Skeletal muscle tissue (tissue), 4 donors: ENCODE results near the gene ZBTB42. TPM values are rescaled to one million over a fixed set of nuclear protein-coding genes. Genes with fewer than 3 reads are reported as not detected.

Experiments used
- H3K27ac ChIP-seq: one replicate; pipeline ENCODE4 v1.7.0; 2013; ENCODE audit warnings: mild to moderate bottlenecking, low read depth, low read length, inconsistent platforms
- H3K27me3 ChIP-seq, 3 donors: one replicate each; pipeline ENCODE4 v1.7.0; 2013; ENCODE audit warnings: low read length in 3 of 3; ENCODE audit not compliant: control insufficient read depth in 3 of 3, insufficient read depth in 3 of 3
- H3K36me3 ChIP-seq, 3 donors: one replicate each; pipeline ENCODE4 v1.7.0; 2013; ENCODE audit warnings: low read length in 3 of 3; ENCODE audit not compliant: control insufficient read depth in 3 of 3, insufficient read depth in 3 of 3
- H3K4me1 ChIP-seq, 3 donors: one replicate each; pipeline ENCODE4 v1.7.0; 2013; ENCODE audit warnings: low read length in 3 of 3, mild to moderate bottlenecking in 3 of 3; ENCODE audit not compliant: control insufficient read depth in 3 of 3, insufficient read depth in 3 of 3
- H3K4me3 ChIP-seq, 3 donors: one replicate each; pipeline ENCODE4 v1.7.0; 2013; ENCODE audit warnings: low read length in 3 of 3
- H3K9ac ChIP-seq, 3 donors: one replicate each; pipeline ENCODE4 v1.7.0; 2013; ENCODE audit warnings: low read length in 3 of 3, mild to moderate bottlenecking in 3 of 3, moderate library complexity in 2 of 3, low read depth in 1 of 3
- H3K9me3 ChIP-seq, 3 donors: one replicate each; pipeline ENCODE4 v1.7.0; 2013; ENCODE audit warnings: low read length in 3 of 3; ENCODE audit not compliant: control insufficient read depth in 3 of 3
- total RNA-seq: library from RNA; depleted of rRNA; stranded (reverse); fragments of >200 nt; gene quantifications from one replicate; pipeline ENCODE4 v1.2.3, GENCODE V29; 2014
- donor health status: Osteomylitis.

ZBTB42 gene
- total RNA-seq, 1 donor from 2014 or later, result 3.7 TPM

DNA sequence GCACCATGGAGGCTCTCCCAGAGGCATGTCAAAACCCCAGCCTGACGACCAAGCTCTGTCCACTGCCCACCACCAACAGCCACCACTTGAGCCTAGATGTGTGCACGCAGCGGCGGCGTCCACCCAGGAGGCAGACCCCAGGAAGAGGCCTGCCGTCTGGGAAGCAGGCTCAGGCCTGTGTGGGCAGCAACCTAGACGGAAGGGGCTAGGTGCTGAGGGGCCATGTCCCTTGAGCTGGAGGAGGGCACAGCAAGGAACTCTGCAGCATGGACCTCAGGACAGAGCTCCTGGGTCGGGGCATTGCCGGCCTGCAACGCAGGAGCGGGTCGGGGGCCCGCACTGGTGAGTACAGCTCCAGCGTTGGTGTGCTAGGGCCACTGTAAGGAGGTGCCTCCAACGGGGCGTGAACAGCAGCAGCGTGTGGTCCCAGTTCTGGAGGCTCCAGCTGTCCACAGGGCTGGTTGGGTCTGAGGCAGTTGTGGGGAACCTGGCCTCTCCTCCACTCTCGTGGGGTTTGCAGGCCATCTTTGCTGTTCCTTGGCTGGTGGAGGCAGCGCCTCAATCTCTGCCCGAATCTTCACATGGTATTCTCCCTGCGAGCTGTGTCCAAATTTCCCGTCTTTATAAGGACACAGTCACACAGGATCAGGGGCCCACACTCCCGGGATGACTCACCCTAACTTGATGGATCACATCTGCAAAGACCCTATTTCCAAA is 20.5 kb downstream of the ZBTB42 start:
- peaks cover 0 to 2% (median 0%) of the 10 kb centered on the region in 3 donors for H3K36me3 ChIP-seq
- H3K27me3 ChIP-seq, result peaks cover 0 to 14% (median 13%) of the 10 kb centered on the region in 3 donors
- H3K4me3 ChIP-seq, result no peak overlapping the region
- H3K27ac ChIP-seq, result no peak overlapping the region
- H3K4me1 ChIP-seq, result peaks cover 15 to 21% (median 17%) of the 10 kb centered on the region in 3 donors
- peaks cover 0 to 2% (median 0%) of the 10 kb centered on the region in 3 donors for H3K9me3 ChIP-seq
- H3K9ac ChIP-seq, result no peak overlapping the region

DNA sequence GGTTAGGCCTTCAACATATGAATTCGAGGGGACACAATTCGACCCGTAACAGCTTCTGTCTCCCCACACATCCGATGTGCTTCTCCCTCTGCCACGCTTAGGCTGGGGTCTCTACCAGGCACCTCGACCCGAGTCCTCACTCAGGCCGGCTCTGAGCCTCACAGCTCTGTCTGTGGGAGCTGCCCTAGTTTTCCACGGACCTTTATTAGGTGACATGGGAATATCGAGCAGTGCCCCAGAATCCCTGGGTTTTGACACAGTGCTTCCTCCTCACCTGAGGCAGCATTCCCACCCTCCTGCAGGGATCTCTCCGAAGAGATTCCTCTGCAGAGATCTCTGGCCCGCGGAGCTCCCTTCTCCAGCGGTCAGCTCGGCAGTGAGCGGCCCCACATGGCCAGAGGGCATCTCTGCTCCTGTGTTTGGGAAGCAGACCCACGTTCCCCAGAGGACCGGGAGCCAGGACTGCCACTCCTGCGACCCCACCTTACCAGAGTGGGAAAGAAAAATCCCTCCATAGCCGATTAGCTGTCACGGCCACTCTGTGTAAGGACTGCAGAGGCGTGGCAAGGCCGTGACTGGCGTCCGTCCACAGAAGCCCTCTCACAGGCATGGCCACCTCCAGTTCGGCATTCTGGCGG is 21.2 kb downstream of the ZBTB42 start:
- Histone ChIP-seq H3K27ac (no peak overlapping the region), H3K4me1 (peaks cover 8 to 16% (median 14%) of the 10 kb centered on the region in 3 donors), H3K36me3 (peaks cover 0 to 2% (median 0%) of the 10 kb centered on the region in 3 donors), H3K9me3 (peaks cover 0 to 2% (median 0%) of the 10 kb centered on the region in 3 donors), H3K4me3 (no peak overlapping the region), H3K9ac (no peak overlapping the region), H3K27me3 (peaks cover 0 to 15% (median 14%) of the 10 kb centered on the region in 3 donors)

DNA sequence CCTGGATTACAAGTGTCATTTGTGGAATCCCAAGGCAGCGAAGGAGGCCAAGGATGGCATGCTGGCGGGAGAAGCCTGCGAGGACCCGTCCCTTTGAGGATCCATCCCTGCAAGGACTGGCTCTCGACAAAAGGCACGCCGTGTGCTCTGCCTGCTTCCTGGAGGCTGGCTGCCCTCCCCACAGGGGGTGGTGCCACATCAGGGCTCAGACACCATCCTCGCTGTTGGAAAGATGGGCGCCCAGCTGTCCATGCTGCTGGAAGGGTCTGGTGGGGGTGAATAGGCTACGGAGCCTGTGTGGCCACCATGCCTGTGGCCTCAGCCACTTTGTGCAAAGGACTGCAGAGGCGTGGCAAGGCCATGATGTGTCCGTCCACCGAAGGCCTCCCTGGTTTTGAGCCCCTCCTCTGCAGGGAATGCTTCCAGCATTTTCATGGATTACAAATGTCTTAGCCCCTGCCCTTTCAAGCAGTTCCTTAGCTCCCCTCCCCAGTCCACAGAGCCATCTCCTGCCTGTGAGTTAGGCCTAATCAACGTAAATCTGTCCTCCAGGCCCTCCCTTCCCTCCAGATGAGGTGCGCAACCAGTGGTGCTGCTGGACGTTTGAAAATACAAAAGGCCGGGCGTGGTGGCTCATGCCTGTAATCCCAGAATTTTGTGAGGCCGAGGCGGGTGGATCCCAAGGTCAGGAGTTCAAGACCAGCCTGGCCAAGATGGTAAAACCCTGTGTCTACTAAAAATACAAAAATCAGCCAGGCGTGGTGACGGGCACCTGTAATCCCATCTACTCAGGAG is 22.1 kb downstream of the ZBTB42 start:
- Histone ChIP-seq H3K27me3 (peaks cover 0 to 24% (median 14%) of the 10 kb centered on the region in 3 donors), H3K9ac (no peak overlapping the region), H3K27ac (no peak overlapping the region), H3K4me1 (peaks cover 4 to 17% (median 14%) of the 10 kb centered on the region in 3 donors), H3K9me3 (no peaks in the 10 kb centered on the region), H3K36me3 (peaks cover 0 to 2% (median 0%) of the 10 kb centered on the region in 3 donors), H3K4me3 (no peak overlapping the region)

DNA sequence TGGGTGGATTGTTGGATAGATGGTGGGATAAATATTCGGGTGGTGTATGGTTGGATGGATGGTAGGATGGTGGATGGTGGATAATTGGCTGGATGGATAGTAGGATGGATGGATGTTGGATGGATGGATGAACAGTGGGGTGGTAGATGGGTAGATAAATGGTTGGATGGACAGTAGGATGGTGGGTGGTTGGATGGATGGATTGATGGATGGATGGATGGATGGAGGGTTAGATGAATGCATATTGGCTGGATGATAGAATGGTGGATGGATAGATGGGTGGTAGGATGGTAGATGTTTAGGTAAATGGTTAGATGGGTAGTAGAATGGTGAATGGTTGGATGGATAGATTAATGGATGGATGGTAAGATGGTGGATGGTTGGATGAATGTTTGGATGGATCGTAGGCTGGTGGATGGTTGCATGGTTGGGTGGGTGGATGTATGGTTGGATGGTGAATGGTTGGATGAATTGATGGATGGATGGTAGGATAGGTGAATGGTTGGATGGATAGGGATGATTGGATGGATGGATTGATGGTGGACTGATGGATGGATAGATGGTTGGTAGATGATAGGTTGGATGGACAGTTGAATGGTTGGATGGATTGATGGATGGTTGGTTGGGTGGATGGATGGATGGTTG is 23.6 kb downstream of the ZBTB42 start:
- no peaks in the 10 kb centered on the region for H3K9me3 ChIP-seq
- no peak overlapping the region for H3K27ac ChIP-seq
- H3K36me3 ChIP-seq, result no peaks in the 10 kb centered on the region
- H3K4me1 ChIP-seq, result peaks cover 4 to 17% (median 14%) of the 10 kb centered on the region in 3 donors
- H3K27me3 ChIP-seq, result peaks cover 0 to 24% (median 14%) of the 10 kb centered on the region in 3 donors
- H3K9ac ChIP-seq, result no peak overlapping the region
- H3K4me3 ChIP-seq, result no peak overlapping the region

DNA sequence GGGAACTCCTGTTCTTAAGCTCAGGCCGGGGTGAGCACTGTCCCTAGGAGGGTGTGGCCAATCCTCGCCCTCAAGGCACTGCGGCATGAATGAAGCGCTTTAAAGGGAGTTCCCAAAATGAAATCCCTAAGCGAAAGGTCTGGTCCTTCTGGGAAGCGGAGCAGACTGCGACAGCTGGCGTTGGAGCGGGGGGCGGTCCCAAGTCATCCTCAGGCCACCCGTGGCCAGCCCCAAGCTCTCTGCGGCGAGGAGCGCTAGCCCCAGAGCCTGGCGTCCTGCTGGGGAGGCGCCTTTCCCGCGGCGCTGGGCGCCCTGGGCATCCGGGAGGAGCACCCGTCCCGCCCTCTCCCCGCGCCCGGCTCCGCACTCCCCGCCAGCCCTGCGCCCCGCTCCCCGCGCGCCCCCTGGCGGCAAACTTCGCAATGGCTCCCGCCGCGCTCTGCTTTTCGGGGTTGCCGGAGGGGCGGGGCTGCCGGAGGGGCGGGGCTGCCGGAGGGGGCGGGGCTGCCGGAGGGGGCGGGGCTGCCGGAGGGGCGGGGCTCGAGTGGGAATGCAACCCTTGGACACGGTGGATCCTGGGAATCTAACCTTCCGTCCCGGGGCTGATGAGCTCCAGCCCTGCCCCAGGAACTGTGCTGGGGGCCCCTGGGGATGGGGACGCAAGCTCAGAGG is 25.4 kb downstream of the ZBTB42 start:
- Histone ChIP-seq H3K36me3 (no peaks in the 10 kb centered on the region), H3K27me3 (peaks cover 0 to 24% (median 14%) of the 10 kb centered on the region in 3 donors), H3K9ac (peak overlapping the region in 2 of 3 donors; percentile 64 to 72), H3K27ac (no peak overlapping the region), H3K4me3 (peak overlapping the region; percentile 73 to 75 (median 74)), H3K4me1 (peaks cover 4 to 17% (median 14%) of the 10 kb centered on the region in 3 donors), H3K9me3 (no peaks in the 10 kb centered on the region)

DNA sequence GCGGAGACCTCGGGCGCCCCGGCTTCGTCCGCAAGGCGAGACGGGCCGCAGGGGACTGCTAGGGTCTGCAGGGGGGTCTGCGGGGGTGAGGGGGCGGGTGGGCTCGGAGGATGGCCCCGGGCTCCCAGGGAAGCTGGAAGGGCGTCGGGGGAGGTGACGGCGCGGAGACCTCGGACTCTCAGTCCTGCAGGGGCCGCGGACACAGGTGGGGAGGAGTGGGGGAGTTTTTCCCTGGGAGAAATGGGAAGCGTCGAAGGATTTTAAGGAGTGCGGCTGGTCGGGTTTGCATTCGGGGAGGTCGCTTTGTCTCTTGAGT is 25.9 kb downstream of the ZBTB42 start:
- Histone ChIP-seq H3K4me3 (peak overlapping the region in 2 of 3 donors; percentile 35 to 50), H3K4me1 (peaks cover 4 to 17% (median 14%) of the 10 kb centered on the region in 3 donors), H3K27me3 (peaks cover 0 to 24% (median 14%) of the 10 kb centered on the region in 3 donors), H3K9me3 (no peaks in the 10 kb centered on the region), H3K27ac (no peak overlapping the region), H3K36me3 (no peaks in the 10 kb centered on the region), H3K9ac (peak overlapping the region in 2 of 3 donors; percentile 33 to 53)

DNA sequence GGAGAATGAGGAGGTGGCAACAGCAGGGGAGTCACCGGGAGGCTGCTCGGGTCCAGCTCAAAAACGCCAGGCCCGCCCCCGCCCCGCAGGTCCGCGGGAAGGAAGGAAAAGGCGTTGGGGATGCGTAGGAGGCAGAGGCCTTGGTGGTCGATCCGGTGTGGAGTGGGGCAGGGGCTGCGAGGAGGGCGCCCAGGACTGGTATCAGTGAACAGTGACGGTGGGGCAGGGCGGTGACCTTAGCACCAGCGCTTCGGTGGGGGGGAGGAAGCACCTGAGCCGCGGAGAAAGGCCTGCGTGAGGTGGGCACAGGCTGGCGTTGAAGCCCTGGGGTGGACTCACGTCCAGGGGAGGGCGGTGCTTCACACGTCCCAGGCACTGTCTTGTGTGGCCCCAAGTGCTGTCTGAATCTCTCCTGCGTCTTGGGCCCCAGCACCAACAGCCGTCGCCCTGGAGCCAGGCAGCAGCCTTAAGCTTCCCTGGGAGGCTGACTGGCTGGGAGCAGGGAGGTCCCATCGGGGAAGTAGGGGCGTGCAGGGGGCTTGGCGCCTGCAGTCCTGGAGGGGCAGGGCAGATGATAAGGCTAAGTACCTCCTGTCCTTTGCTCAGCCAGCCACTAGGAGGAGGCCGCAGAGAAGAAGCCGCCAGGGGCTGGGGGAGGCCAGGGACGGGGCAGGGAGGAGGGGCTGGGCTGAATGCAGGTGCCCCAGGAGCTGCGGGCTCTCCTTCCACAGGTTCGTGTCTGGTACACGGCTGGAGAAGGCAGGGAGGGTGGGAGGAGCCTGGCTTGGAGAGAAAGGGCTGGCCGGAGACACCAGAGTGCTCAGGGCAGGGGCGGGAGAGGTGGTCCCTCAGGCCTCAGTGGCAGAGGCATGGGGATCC is 26.5 kb downstream of the ZBTB42 start:
- Histone ChIP-seq H3K9ac (peak overlapping the region in 2 of 3 donors; percentile 33 to 53), H3K36me3 (no peaks in the 10 kb centered on the region), H3K9me3 (no peaks in the 10 kb centered on the region), H3K27me3 (peaks cover 0 to 24% (median 14%) of the 10 kb centered on the region in 3 donors), H3K4me3 (peak overlapping the region in 2 of 3 donors; percentile 35 to 50), H3K4me1 (peaks cover 4 to 17% (median 14%) of the 10 kb centered on the region in 3 donors), H3K27ac (no peak overlapping the region)

DNA sequence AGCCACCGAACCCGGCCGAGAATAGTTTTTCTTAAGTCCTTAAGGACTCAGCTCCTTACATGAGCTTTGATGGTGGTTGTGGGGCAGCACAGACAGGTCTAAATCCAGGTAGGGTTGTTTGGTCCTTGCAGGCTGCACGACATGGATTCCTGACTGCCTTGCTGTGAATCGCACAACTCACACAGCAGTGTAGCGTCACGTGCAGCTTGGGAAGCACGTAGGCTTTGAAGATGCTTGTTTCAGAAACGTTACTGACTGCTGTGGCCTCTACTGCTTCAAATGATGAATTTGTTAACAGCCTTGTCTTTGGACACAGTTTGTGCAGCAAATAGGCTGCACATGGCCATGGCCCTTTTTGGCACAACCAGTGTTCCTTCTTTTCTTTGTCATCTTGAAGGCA is 29.9 kb downstream of the ZBTB42 start:
- Histone ChIP-seq H3K27me3 (peaks cover 0 to 13% (median 0%) of the 10 kb centered on the region in 3 donors), H3K4me1 (peaks cover 4 to 13% (median 12%) of the 10 kb centered on the region in 3 donors), H3K9ac (peak overlapping the region in 1 of 3 donors; percentile 3), H3K36me3 (no peaks in the 10 kb centered on the region), H3K4me3 (no peak overlapping the region), H3K9me3 (no peaks in the 10 kb centered on the region), H3K27ac (no peak overlapping the region)
